ENCODE measurements around the gene SELENOT. TPM values are rescaled to one million over a fixed set of nuclear protein-coding genes. Genes with fewer than 3 reads are reported as not detected.

Gene SELENOT
- total RNA-seq, 1 experiment from 2014 or later: 81.6 TPM

- ATAC-seq: no peak
- no peak overlapping the region for H3K9ac ChIP-seq (ENCODE audit: low read length)
- POLR2A ChIA-PET: interaction anchor here (1.3 kb wide), 1 partner anchor 13 kb away, joined by 4 read pairs; the partner anchor contains the start of gene SELENOT
These were observed 13.4 kb upstream of the SELENOT start for GRCh38 chr3:150589759-150590158.

More at GRCh38 chr3:150589759-150590158, 13.4 kb upstream of the SELENOT start:
- H3K9me2 ChIP-seq (ENCODE audit: insufficient read depth): no peaks in the 10 kb centered on the region
- H3K27me3 ChIP-seq (ENCODE audit: insufficient read depth, low read length): no peaks in the 10 kb centered on the region
- no peak for TF ChIP-seq SRF (IDR thresholded peaks at IDR 0.05; ENCODE audit: low read depth)
- TF ChIP-seq EGR1 (IDR thresholded peaks at IDR 0.05; ENCODE audit: low read depth): no peak
- TF ChIP-seq REST (IDR thresholded peaks at IDR 0.05; ENCODE audit: low read depth): no peak
- TF ChIP-seq POLR2AphosphoS5 (IDR thresholded peaks at IDR 0.05; ENCODE audit: low read depth, low read length): no peak
- no peak for TF ChIP-seq ZBTB33 (IDR thresholded peaks at IDR 0.05; ENCODE audit: extremely low read depth, insufficient replicate concordance, low read length)
- no peak for TF ChIP-seq ATF3 (IDR thresholded peaks at IDR 0.05)
- TF ChIP-seq CEBPB (IDR thresholded peaks at IDR 0.05; ENCODE audit: low read depth): no peak
- TF ChIP-seq MAX (IDR thresholded peaks at IDR 0.05): no peak
- TF ChIP-seq ZFX (IDR thresholded peaks at IDR 0.05): no peak
- no peak for TF ChIP-seq CBX3 (IDR thresholded peaks at IDR 0.05; ENCODE audit: low read depth)
- TF ChIP-seq TCF7L2 (IDR thresholded peaks at IDR 0.05; ENCODE audit: borderline replicate concordance, extremely low read depth, insufficient read depth, insufficient read length): no peak
- TF ChIP-seq POLR2A (IDR thresholded peaks at IDR 0.05; ENCODE audit: borderline replicate concordance, extremely low read depth, insufficient read depth, insufficient read length): no peak
- no peak for TF ChIP-seq CTCF (IDR thresholded peaks at IDR 0.05 in 2 of 3, conservative IDR thresholded peaks at IDR 0.05 in 1 of 3; ENCODE audit: borderline replicate concordance in 1 of 3, insufficient read depth in 1 of 3, low read depth in 2 of 3, low read length in 2 of 3)
- H3K27ac ChIP-seq (ENCODE audit: low read depth, low read length): no peak overlapping the region
- intact Hi-C loops (cut with micrococcal nuclease): loop anchor here (5.0 kb wide), 1 partner anchor 278 kb away; no protein-coding TSS in a partner anchor
- no peak for DNase-seq (ENCODE audit: low read depth, low spot score)
- peaks cover 2 to 12% of the 10 kb centered on the region in 2 experiments; a peak in 2 of 4 replicates for H3K36me3 ChIP-seq (ENCODE audit: control insufficient read depth in 1 of 2, insufficient read depth in 2 of 2, low read length in 2 of 2)
- ChIA-PET CTCF (no interaction called here), RAD21 (ENCODE audit: low non-redundant PET in 1 of 2, low total read pairs in 2 of 2, uncharacterized antibody in 2 of 2, unreplicated experiment in 2 of 2) (no interaction called here)
- H3K4me1 ChIP-seq (ENCODE audit: control insufficient read depth in 1 of 2, insufficient read depth in 2 of 2, low read length in 2 of 2): no peaks in the 10 kb centered on the region
- no peaks in the 10 kb centered on the region for H4K20me1 ChIP-seq (ENCODE audit: insufficient read depth)
- H3K9me3 ChIP-seq (ENCODE audit: control insufficient read depth in 1 of 2, insufficient read depth in 1 of 2, low read depth in 1 of 2, low read length in 2 of 2): no peaks in the 10 kb centered on the region
- BruUV-seq (replicated peaks): no TSS peak
- peaks cover 83% of the 10 kb centered on the region for H3K79me2 ChIP-seq (ENCODE audit: insufficient read depth, low read length)
- no peak overlapping the region for H3K4me3 ChIP-seq (replicated peaks in 1 of 2; ENCODE audit: low read depth in 1 of 2, low read length in 2 of 2)
- H2AFZ ChIP-seq (ENCODE audit: low read depth, low read length, poor library complexity, severe bottlenecking): no peak overlapping the region
- H3K4me2 ChIP-seq (ENCODE audit: low read length): no peak overlapping the region
